ENCODE data around the gene MRC2.

DNA sequence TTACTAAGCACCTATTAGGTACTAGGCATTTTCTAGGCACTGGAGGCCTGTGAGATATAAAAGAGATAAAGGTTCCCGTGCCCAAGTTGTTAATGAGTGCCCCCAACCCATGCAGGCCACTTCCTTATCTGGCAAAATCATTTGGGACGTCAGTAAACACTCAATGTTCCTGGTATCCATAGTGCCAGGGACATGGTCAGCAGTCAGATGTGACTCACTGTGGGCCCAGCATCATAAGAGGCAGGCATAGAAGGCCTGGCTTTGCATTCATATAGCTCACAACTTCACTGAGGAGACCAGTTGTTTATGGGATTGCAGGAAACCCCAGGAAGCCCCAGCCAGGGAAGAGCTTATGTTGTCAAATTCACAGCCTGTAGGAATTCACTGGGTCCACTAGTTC lies 81.1 kb downstream of the MRC2 start:
- TF ChIP-seq, protein P1, sequence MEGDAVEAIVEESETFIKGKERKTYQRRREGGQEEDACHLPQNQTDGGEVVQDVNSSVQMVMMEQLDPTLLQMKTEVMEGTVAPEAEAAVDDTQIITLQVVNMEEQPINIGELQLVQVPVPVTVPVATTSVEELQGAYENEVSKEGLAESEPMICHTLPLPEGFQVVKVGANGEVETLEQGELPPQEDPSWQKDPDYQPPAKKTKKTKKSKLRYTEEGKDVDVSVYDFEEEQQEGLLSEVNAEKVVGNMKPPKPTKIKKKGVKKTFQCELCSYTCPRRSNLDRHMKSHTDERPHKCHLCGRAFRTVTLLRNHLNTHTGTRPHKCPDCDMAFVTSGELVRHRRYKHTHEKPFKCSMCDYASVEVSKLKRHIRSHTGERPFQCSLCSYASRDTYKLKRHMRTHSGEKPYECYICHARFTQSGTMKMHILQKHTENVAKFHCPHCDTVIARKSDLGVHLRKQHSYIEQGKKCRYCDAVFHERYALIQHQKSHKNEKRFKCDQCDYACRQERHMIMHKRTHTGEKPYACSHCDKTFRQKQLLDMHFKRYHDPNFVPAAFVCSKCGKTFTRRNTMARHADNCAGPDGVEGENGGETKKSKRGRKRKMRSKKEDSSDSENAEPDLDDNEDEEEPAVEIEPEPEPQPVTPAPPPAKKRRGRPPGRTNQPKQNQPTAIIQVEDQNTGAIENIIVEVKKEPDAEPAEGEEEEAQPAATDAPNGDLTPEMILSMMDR (conservative IDR thresholded peaks at IDR 0.05; ENCODE audit: low read length) = no peak
- TF ChIP-seq EZH2phosphoT487 (IDR thresholded peaks at IDR 0.05; ENCODE audit: borderline replicate concordance) = no peak

Measured in Loucy (cell line).